HFFc6 (cell line): ENCODE results near the gene P3H3. TPM values are rescaled to one million over a fixed set of nuclear protein-coding genes. Genes with fewer than 3 reads are reported as not detected.

Experiments used
- DNase-seq: peaks from one replicate; pipeline ENCODE4 v3.0.0-alpha.2; 2018
- H3K27ac Mint-ChIP-seq: 2 replicates; pipeline ENCODE4 v1.8.0; 2020; ENCODE audit warnings: mild to moderate bottlenecking, mixed read lengths
- H3K27me3 Mint-ChIP-seq: 2 replicates; pipeline ENCODE4 v1.8.0; 2021; ENCODE audit warnings: mild to moderate bottlenecking, moderate library complexity, mixed read lengths; ENCODE audit not compliant: insufficient read depth
- H3K36me3 Mint-ChIP-seq: 2 replicates; pipeline ENCODE4 v1.8.0; 2021; ENCODE audit warnings: low read depth, mixed read lengths
- H3K4me1 Mint-ChIP-seq: 2 replicates; pipeline ENCODE4 v1.8.0; 2020; ENCODE audit warnings: low read depth, mixed read lengths
- H3K4me3 Mint-ChIP-seq: 2 replicates; pipeline ENCODE4 v1.8.0; 2020; ENCODE audit warnings: mild to moderate bottlenecking, moderate library complexity, mixed read lengths
- H3K9me3 Mint-ChIP-seq: 2 replicates; pipeline ENCODE4 v1.8.0; 2020; ENCODE audit warnings: mild to moderate bottlenecking, mixed read lengths
- CTCF ChIP-seq: fragments of 200-600 bp; sonication (generic); IDR thresholded peaks from 2 replicates; pipeline ENCODE4 v1.5.0; 2021; ENCODE audit warnings: antibody characterized with exemption, mild to moderate bottlenecking
- total RNA-seq, 6 experiments: library from RNA; stranded (reverse); fragmentation: NEBNext Ultra II Directional; extraction: Animal tissue kit (Norgen Biotek cat#: 25700); gene quantifications; 2 replicates in 1 of 6; 3 replicates in 5 of 6; pipeline ENCODE4 v1.2.3, GENCODE V29; 2021

The P3H3 gene
- total RNA-seq, 6 experiments from 2014 or later, result 94.0 to 109 (median 103) TPM

DNA sequence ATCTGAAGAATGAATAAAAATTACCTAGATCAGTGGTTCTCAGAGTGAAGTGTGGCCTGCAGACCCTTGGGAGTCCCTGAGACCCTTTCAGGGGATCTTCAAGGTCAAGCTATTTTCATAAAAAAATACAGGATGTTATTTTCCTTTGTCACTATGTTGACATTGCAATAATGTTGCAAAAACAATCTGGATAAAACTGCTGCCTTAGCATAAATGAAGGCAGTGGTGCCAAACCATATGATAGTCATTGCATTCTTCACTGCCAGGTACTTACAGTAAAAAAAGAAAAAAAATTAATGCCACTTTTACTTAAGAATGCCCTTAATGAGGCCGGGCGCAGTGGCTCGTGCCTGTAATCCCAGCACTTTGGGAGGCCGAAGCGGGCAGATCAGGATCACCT is 40.9 kb upstream of the P3H3 start:
- no peak overlapping the region for H3K27ac Mint-ChIP-seq

DNA sequence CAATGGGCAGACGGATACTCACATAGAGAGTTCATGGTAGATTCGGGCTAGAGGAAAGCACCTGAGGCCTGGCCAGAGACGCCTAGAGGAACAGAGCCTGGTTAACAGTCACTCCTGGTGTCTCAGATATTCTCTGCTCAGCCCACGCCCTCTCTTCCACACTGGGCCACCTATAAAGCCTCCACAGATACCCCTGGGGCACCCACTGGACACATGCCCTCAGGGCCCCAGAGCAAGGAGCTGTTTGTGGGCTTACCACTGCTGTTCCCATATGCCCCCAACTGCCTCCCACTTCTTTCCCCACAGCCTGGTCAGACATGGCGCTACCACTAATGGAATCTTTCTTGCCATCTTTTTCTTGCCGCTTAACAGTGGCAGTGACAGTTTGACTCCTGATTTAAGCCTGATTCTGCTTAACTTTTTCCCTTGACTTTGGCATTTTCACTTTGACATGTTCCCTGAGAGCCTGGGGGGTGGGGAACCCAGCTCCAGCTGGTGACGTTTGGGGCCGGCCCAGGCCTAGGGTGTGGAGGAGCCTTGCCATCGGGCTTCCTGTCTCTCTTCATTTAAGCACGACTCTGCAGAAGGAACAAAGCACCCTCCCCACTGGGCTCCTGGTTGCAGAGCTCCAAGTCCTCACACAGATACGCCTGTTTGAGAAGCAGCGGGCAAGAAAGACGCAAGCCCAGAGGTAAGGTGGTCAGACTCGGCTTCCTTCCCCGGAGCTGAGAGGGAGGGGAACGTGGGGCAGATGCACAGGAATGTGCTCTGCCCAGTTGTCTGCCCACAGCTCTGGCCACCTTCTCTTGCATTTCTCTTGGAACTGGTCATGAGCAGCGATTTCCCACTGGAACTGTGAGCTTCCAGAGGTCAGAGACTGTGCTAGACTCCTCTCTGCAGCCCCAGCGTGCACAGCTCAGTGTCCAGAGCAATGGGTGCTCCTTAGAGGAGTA is 39.0 kb upstream of the P3H3 start, which contains the start of gene CD4:
Gene CD4, plus strand, starts transcription at position 557 of the 953 bp plus-strand sequence. CDS start 10,611 bp downstream, outside the sequence.
- TF ChIP-seq CTCF, result no peak
- Mint-ChIP-seq H3K27ac (no peak within 1 kb of the TSS), H3K4me1 (peaks cover 18% of the 10 kb centered on the region), H3K36me3 (no peaks in the 10 kb centered on the region), H3K4me3 (no peak within 1 kb of the TSS), H3K27me3 (peaks cover 12% of the 10 kb centered on the region), H3K9me3 (no peaks in the 10 kb centered on the region)
- no peak for DNase-seq

More for the DNA sequence above, 40.9 kb upstream of the P3H3 start:
- DNase-seq, result no peak
- peaks cover 11% of the 10 kb centered on the region for H3K4me1 Mint-ChIP-seq
- H3K36me3 Mint-ChIP-seq, result no peaks in the 10 kb centered on the region
- no peak for TF ChIP-seq CTCF
- peaks cover 8% of the 10 kb centered on the region for H3K27me3 Mint-ChIP-seq
- H3K9me3 Mint-ChIP-seq, result no peaks in the 10 kb centered on the region
- no peak overlapping the region for H3K4me3 Mint-ChIP-seq

DNA sequence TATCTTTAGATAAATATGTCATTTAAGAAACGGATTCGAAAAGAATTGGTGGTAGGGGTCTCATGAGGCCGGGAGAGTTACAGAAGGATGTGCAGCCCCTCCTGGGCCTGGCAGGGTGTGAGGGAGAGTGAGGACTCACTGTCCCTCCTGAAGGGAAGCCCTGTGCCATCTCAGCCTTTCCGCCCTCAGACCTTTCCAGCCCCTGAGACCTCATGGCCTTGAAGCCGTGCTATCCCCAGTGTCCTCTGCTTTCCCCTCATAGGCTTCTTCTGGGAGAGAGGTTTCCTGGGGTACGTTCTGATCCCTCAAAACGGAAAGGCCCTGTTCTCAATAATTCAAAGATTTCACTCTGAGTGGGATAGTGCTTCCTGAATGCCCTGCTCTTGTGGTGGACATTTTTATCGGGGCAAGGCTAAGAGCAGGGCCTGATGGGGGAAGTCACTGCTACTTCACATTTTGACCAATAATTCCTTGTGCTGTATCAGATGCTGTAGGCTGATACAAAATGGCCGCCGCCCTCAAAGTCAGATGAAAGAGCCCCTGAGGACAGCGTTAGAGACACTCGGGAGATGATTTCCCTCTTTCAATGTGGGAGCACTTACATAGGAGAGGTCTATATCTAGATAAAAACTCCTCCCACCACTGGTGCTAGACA is 37.6 kb upstream of the P3H3 start:
- H3K27me3 Mint-ChIP-seq, result peaks cover 20% of the 10 kb centered on the region
- TF ChIP-seq CTCF, result no peak
- H3K4me1 Mint-ChIP-seq, result peaks cover 18% of the 10 kb centered on the region
- no peaks in the 10 kb centered on the region for H3K36me3 Mint-ChIP-seq
- no peak overlapping the region for H3K27ac Mint-ChIP-seq
- DNase-seq, result no peak
- H3K4me3 Mint-ChIP-seq, result no peak overlapping the region
- H3K9me3 Mint-ChIP-seq, result no peaks in the 10 kb centered on the region

DNA sequence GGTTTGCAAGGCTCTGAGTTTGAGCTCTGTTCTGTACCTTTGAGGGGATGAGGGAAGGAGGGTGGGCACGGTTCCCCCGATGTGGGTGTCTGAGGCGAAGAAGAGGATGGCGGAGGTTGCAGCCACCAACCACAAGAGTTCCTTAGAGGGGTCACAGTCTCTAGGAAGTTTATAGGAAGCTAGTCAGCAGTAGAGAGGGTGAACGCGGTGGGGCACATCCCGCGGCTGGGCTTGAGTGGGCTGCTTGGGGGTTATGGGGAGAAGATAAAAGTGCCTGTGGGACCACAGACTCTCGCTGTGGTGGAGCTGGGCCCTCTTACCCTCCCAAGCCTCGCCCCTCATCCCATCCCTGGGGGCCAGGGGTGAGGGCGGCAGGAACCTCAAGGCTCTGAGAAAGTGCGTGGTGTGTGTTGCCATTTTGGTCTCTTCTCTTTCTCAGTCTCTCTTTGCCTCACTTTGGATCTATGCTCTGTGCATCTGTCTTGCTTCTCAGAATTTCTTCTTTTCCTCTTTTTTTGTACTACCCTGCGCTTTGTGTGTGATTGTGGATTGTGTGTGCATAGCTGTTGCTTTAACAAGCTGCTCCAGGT is 36.2 kb upstream of the P3H3 start:
- H3K9me3 Mint-ChIP-seq, result no peaks in the 10 kb centered on the region
- H3K36me3 Mint-ChIP-seq, result no peaks in the 10 kb centered on the region
- H3K27ac Mint-ChIP-seq, result no peak overlapping the region
- DNase-seq, result no peak
- TF ChIP-seq CTCF, result no peak
- H3K27me3 Mint-ChIP-seq, result peaks cover 31% of the 10 kb centered on the region
- no peak overlapping the region for H3K4me3 Mint-ChIP-seq
- peaks cover 18% of the 10 kb centered on the region for H3K4me1 Mint-ChIP-seq

- Mint-ChIP-seq H3K4me3 (peak overlapping the region; percentile 50), H3K27me3 (peaks cover 31% of the 10 kb centered on the region), H3K27ac (no peak overlapping the region)
Measured at GRCh38 chr12:6792522-6793201, 35.5 kb upstream of the P3H3 start.

More at GRCh38 chr12:6792522-6793201, 35.5 kb upstream of the P3H3 start:
- Mint-ChIP-seq H3K4me1 (peaks cover 18% of the 10 kb centered on the region), H3K9me3 (no peaks in the 10 kb centered on the region), H3K36me3 (no peaks in the 10 kb centered on the region)
- no peak for TF ChIP-seq CTCF
- DNase-seq, result no peak
